ENCODE measurements around the gene MRPS6.
A peak's percentile ranks its signal among the peaks of the same experiment; 100 is the strongest.

Gene MRPS6

GRCh38 chr21:34105947-34106541, 32.7 kb downstream of the MRPS6 start:
- no peak for DNase-seq

- DNase-seq: no peak
Observed at GRCh38 chr21:34107606-34108005, 34.2 kb downstream of the MRPS6 start.

- no peak for DNase-seq
Observed at GRCh38 chr21:34109075-34109474, 35.7 kb downstream of the MRPS6 start.

GRCh38 chr21:34110594-34111202, 37.3 kb downstream of the MRPS6 start:
- DNase-seq: no peak

GRCh38 chr21:34112316-34113033, 39.1 kb downstream of the MRPS6 start:
- DNase-seq: no peak

GRCh38 chr21:34113842-34114241, 40.5 kb downstream of the MRPS6 start:
- no peak for DNase-seq

GRCh38 chr21:34115160-34115559, 41.8 kb downstream of the MRPS6 start:
- no peak for DNase-seq

- no peak for DNase-seq
Observed at GRCh38 chr21:34116569-34116968, 43.2 kb downstream of the MRPS6 start.

GRCh38 chr21:34120867-34121266, 47.5 kb downstream of the MRPS6 start:
- no peak for DNase-seq

GRCh38 chr21:34122047-34122446, 48.7 kb downstream of the MRPS6 start:
- no peak for DNase-seq

- DNase-seq: no peak
Observed at GRCh38 chr21:34123609-34124008, 50.2 kb downstream of the MRPS6 start.

- no peak for DNase-seq
Observed at GRCh38 chr21:34126269-34126668, 52.9 kb downstream of the MRPS6 start.

GRCh38 chr21:34126691-34127090, 53.3 kb downstream of the MRPS6 start:
- no peak for DNase-seq

GRCh38 chr21:34128124-34128523, 54.7 kb downstream of the MRPS6 start:
- no peak for DNase-seq

- no peak for DNase-seq
Observed at GRCh38 chr21:34128674-34129038, 55.3 kb downstream of the MRPS6 start.

- DNase-seq: peak; percentile 34
Observed at GRCh38 chr21:34129039-34129891, 55.9 kb downstream of the MRPS6 start.

GRCh38 chr21:34129901-34130715, 56.7 kb downstream of the MRPS6 start:
- no peak for DNase-seq

- no peak for DNase-seq
Observed at GRCh38 chr21:34130716-34130985, 57.3 kb downstream of the MRPS6 start.

- no peak for DNase-seq
Observed at GRCh38 chr21:34131586-34131985, 58.2 kb downstream of the MRPS6 start.

GRCh38 chr21:34132202-34132601, 58.8 kb downstream of the MRPS6 start:
- no peak for DNase-seq

GRCh38 chr21:34132926-34133325, 59.5 kb downstream of the MRPS6 start:
- DNase-seq: no peak

- DNase-seq: no peak
Observed at GRCh38 chr21:34133392-34133791, 60.0 kb downstream of the MRPS6 start.

- DNase-seq: no peak
Observed at GRCh38 chr21:34133802-34134201, 60.4 kb downstream of the MRPS6 start.

Measured in activated gamma-delta T cell treated with Interleukin-2 at 50 U/mL for 16 hours (primary cell).